ENCODE results near the gene APPBP2.

Gene APPBP2

DNA sequence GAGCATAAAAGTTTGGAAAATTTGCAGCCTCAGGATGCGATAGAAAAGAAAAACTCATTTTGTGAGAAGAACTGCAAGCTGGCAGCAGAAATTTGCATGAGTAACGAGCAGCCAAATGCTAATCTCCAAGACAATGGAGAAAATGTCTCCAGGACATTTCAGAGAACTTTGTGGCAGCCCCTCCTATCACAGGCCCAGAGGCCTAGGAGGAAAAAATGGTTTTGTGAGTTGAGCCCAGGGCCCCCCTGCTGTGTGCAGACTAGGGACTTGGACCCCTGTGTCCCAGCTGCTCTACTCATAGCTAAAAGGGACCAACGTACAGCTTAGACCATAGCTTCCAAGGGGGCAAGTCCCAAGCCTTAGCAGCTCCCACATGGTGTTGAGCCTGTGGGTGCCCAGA, 34.3 kb downstream of the APPBP2 start:
- TF ChIP-seq SIN3A (IDR thresholded peaks at IDR 0.05; ENCODE audit: borderline replicate concordance, insufficient read depth, low read length) (no peak), TAF1 (IDR thresholded peaks at IDR 0.05; ENCODE audit: borderline replicate concordance, insufficient read depth, low read length) (no peak), FOXP2 (optimal IDR thresholded peaks at IDR 0.05; ENCODE audit: borderline replicate concordance, extremely low read depth, extremely low read length, insufficient read depth) (no peak), POLR2AphosphoS5 (IDR thresholded peaks at IDR 0.05; ENCODE audit: low read depth, low read length) (no peak)
- TF ChIP-seq, protein P1, sequence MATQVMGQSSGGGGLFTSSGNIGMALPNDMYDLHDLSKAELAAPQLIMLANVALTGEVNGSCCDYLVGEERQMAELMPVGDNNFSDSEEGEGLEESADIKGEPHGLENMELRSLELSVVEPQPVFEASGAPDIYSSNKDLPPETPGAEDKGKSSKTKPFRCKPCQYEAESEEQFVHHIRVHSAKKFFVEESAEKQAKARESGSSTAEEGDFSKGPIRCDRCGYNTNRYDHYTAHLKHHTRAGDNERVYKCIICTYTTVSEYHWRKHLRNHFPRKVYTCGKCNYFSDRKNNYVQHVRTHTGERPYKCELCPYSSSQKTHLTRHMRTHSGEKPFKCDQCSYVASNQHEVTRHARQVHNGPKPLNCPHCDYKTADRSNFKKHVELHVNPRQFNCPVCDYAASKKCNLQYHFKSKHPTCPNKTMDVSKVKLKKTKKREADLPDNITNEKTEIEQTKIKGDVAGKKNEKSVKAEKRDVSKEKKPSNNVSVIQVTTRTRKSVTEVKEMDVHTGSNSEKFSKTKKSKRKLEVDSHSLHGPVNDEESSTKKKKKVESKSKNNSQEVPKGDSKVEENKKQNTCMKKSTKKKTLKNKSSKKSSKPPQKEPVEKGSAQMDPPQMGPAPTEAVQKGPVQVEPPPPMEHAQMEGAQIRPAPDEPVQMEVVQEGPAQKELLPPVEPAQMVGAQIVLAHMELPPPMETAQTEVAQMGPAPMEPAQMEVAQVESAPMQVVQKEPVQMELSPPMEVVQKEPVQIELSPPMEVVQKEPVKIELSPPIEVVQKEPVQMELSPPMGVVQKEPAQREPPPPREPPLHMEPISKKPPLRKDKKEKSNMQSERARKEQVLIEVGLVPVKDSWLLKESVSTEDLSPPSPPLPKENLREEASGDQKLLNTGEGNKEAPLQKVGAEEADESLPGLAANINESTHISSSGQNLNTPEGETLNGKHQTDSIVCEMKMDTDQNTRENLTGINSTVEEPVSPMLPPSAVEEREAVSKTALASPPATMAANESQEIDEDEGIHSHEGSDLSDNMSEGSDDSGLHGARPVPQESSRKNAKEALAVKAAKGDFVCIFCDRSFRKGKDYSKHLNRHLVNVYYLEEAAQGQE (IDR thresholded peaks at IDR 0.05; ENCODE audit: insufficient read depth in 1 of 2, low read depth in 2 of 2, low read length in 2 of 2) = no peak

DNA sequence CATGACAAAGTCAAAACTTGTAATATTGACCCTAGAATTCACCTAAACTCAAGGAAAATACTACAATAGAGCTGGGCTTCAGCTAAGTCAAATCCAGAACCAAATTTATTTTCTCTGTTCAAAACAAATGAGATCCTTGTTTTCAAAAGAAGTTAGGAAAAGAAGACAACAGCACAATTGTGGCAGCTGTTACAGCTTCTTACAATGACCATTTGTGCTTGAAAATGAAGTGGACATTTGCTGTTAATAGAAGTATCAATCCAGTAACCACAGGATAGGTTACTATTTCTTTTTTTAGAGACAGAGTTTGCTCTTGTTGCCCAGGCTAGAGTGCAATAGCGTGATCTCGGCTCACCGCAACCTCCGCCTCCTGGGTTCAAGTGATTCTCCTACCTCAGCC, 44.4 kb downstream of the APPBP2 start:
- TF ChIP-seq FOXP2 (optimal IDR thresholded peaks at IDR 0.05; ENCODE audit: borderline replicate concordance, extremely low read depth, extremely low read length, insufficient read depth) = no peak

DNA sequence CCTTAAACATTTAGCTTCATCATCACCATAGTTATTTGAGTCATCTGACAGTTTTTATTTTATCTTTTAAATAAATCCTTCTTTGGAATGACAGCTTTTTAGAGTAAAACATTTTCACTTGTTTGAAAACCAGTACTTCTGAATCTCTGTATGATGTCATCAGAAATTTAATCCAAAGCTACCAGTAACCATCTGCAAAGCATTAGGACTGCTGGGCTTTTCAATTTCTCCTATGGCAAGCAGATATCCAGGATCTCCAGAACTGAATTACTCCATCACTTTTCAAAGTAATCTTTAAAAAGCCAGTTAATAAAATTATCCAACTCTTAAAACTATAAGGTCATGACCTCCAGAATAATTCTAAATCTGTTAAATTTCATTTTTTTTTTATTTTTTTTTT, 52.3 kb downstream of the APPBP2 start:
- TF ChIP-seq POLR2AphosphoS5 (IDR thresholded peaks at IDR 0.05; ENCODE audit: low read depth, low read length) (no peak), TAF1 (IDR thresholded peaks at IDR 0.05; ENCODE audit: borderline replicate concordance, insufficient read depth, low read length) (no peak), SIN3A (IDR thresholded peaks at IDR 0.05; ENCODE audit: borderline replicate concordance, insufficient read depth, low read length) (no peak), FOXP2 (optimal IDR thresholded peaks at IDR 0.05; ENCODE audit: borderline replicate concordance, extremely low read depth, extremely low read length, insufficient read depth) (no peak)
- TF ChIP-seq, protein P1 (IDR thresholded peaks at IDR 0.05; ENCODE audit: insufficient read depth in 1 of 2, low read depth in 2 of 2, low read length in 2 of 2) = no peak

DNA sequence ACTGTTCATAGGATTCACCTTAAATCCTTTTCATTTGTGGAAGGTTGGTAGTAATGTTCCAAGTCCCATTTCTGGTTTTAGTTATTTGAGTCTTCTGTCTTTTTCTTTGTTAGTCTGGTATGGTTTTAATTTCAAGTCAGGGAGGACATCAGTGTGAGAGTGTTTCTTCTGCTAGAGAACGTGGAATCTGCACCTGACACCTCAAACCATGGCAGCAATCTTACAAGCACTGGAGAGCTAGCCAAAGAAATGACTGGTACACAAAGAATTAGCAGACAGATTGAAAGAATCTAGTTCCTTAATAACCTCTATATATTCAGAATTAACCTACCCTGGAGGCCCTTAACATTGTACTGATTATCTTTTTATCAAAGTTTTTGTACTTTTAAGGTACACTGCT, 53.6 kb downstream of the APPBP2 start:
- TF ChIP-seq, protein P1 (IDR thresholded peaks at IDR 0.05; ENCODE audit: insufficient read depth in 1 of 2, low read depth in 2 of 2, low read length in 2 of 2) = no peak
- TF ChIP-seq SIN3A (IDR thresholded peaks at IDR 0.05; ENCODE audit: borderline replicate concordance, insufficient read depth, low read length) = no peak
- TF ChIP-seq FOXP2 (optimal IDR thresholded peaks at IDR 0.05; ENCODE audit: borderline replicate concordance, extremely low read depth, extremely low read length, insufficient read depth) = no peak
- TF ChIP-seq POLR2AphosphoS5 (IDR thresholded peaks at IDR 0.05; ENCODE audit: low read depth, low read length) = no peak
- no peak for TF ChIP-seq TAF1 (IDR thresholded peaks at IDR 0.05; ENCODE audit: borderline replicate concordance, insufficient read depth, low read length)

DNA sequence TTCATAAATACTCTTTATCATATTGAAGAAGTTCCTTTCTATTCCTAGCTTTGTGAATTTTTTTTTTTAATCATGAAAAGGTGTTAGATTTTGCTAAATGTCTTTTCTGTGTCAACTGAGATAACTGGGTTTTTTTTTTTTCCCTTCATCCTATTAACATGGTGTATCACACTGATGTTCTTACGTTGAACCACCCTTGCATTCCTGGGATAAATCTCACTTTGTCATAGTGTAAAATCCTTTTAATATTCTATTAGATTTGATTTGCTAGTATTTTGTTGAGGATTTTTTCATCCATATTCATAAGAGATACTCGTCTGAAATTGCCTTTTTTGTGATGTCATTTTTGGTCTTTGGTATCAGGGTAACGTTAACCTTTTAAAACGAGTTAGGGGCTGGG, 54.6 kb downstream of the APPBP2 start:
- TF ChIP-seq FOXP2 (optimal IDR thresholded peaks at IDR 0.05; ENCODE audit: borderline replicate concordance, extremely low read depth, extremely low read length, insufficient read depth) (no peak), TAF1 (IDR thresholded peaks at IDR 0.05; ENCODE audit: borderline replicate concordance, insufficient read depth, low read length) (no peak), POLR2AphosphoS5 (IDR thresholded peaks at IDR 0.05; ENCODE audit: low read depth, low read length) (no peak), SIN3A (IDR thresholded peaks at IDR 0.05; ENCODE audit: borderline replicate concordance, insufficient read depth, low read length) (no peak)
- TF ChIP-seq, protein P1 (IDR thresholded peaks at IDR 0.05; ENCODE audit: insufficient read depth in 1 of 2, low read depth in 2 of 2, low read length in 2 of 2) = no peak
